Measurements from ENCODE around the gene MTUS2.

DNA sequence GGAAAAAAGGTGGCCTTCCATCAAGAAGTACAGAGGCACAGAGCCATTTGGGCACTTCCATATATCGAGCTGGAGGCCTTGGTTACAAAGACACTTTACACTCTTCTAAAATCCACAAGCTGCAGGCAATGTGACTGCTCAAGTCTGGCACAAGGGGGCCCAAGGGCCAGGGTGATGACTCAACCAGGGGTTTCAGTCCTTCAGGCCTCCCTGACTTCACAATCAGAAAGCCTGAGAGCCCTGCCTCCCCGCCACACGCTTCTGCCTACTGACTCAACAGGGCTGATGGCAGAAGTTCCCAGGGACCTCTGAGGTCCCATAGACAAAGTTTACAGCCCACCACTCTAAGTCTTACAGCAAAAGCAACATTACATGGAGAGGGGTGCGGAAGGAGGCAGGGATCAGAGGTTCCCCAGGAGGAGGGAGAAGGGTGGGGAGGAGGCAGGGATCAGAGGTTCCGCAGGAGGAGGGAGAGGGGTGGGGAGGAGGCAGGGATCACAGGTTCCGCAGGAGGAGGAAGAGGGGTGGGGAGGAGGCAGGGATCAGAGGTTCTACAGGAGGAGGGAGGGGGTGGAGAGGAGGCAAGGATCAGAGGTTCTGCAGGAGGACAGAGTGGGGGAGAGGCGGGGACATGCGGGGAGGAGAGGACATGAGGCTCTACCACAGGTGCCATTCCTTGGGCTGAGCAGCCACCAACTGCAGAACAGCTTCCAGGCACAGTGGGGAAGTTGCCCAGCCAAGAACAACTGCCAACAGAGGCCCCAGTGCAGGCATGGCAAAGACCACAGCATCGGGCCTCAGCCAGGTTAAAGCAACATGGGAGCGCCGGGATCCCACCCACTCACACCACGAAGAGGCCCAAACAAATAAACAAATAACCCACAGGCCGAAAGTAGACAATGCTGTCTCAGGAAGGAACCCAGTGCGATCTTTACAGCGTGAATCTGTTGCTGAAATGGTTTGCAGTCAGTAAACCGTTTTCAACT lies 723.4 kb downstream of the MTUS2 start:
- TF ChIP-seq, protein P1, sequence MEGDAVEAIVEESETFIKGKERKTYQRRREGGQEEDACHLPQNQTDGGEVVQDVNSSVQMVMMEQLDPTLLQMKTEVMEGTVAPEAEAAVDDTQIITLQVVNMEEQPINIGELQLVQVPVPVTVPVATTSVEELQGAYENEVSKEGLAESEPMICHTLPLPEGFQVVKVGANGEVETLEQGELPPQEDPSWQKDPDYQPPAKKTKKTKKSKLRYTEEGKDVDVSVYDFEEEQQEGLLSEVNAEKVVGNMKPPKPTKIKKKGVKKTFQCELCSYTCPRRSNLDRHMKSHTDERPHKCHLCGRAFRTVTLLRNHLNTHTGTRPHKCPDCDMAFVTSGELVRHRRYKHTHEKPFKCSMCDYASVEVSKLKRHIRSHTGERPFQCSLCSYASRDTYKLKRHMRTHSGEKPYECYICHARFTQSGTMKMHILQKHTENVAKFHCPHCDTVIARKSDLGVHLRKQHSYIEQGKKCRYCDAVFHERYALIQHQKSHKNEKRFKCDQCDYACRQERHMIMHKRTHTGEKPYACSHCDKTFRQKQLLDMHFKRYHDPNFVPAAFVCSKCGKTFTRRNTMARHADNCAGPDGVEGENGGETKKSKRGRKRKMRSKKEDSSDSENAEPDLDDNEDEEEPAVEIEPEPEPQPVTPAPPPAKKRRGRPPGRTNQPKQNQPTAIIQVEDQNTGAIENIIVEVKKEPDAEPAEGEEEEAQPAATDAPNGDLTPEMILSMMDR (IDR thresholded peaks at IDR 0.05; ENCODE audit: poor library complexity, severe bottlenecking): no peak
- no peak for TF ChIP-seq EZH2 (IDR thresholded peaks at IDR 0.05; ENCODE audit: borderline replicate concordance, insufficient read depth, low read length, poor library complexity, severe bottlenecking)
- no peak for TF ChIP-seq POLR2AphosphoS5 (IDR thresholded peaks at IDR 0.05)
- no peak for TF ChIP-seq TAF1 (IDR thresholded peaks at IDR 0.05; ENCODE audit: low read depth)
- TF ChIP-seq, protein P2, sequence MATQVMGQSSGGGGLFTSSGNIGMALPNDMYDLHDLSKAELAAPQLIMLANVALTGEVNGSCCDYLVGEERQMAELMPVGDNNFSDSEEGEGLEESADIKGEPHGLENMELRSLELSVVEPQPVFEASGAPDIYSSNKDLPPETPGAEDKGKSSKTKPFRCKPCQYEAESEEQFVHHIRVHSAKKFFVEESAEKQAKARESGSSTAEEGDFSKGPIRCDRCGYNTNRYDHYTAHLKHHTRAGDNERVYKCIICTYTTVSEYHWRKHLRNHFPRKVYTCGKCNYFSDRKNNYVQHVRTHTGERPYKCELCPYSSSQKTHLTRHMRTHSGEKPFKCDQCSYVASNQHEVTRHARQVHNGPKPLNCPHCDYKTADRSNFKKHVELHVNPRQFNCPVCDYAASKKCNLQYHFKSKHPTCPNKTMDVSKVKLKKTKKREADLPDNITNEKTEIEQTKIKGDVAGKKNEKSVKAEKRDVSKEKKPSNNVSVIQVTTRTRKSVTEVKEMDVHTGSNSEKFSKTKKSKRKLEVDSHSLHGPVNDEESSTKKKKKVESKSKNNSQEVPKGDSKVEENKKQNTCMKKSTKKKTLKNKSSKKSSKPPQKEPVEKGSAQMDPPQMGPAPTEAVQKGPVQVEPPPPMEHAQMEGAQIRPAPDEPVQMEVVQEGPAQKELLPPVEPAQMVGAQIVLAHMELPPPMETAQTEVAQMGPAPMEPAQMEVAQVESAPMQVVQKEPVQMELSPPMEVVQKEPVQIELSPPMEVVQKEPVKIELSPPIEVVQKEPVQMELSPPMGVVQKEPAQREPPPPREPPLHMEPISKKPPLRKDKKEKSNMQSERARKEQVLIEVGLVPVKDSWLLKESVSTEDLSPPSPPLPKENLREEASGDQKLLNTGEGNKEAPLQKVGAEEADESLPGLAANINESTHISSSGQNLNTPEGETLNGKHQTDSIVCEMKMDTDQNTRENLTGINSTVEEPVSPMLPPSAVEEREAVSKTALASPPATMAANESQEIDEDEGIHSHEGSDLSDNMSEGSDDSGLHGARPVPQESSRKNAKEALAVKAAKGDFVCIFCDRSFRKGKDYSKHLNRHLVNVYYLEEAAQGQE (IDR thresholded peaks at IDR 0.05; ENCODE audit: borderline replicate concordance): no peak
- no peak for TF ChIP-seq MXI1 (conservative IDR thresholded peaks at IDR 0.05; ENCODE audit: poor library complexity, severe bottlenecking)
- TF ChIP-seq SMC3 (conservative IDR thresholded peaks at IDR 0.05; ENCODE audit: poor library complexity): no peak

All from neural cell (in vitro differentiated cells).